Left ventricle myocardium inferior (tissue), 1 donor: Measurements from ENCODE around the gene EPN1. TPM values are rescaled to one million over a fixed set of nuclear protein-coding genes. Genes with fewer than 3 reads are reported as not detected.

ENCODE experiments used
- DNase-seq: peaks from one replicate; pipeline ENCODE4 v3.0.0-alpha.2; 2020
- H3K27ac ChIP-seq: fragments of 200-600 bp; replicated peaks from 2 replicates; pipeline ENCODE4 v1.8.0; 2021
- H3K27me3 ChIP-seq: fragments of 200-600 bp; 2 replicates; pipeline ENCODE4 v1.8.0; 2021; ENCODE audit warnings: low read depth
- H3K36me3 ChIP-seq: fragments of 200-600 bp; 2 replicates; pipeline ENCODE4 v1.8.0; 2021
- H3K4me1 ChIP-seq: fragments of 200-600 bp; 2 replicates; pipeline ENCODE4 v1.8.0; 2021
- H3K4me3 ChIP-seq: fragments of 200-600 bp; 2 replicates; pipeline ENCODE4 v1.8.0; 2021; ENCODE audit warnings: mild to moderate bottlenecking, moderate library complexity
- H3K9me3 ChIP-seq: fragments of 200-600 bp; replicated peaks from 2 replicates; pipeline ENCODE4 v1.8.0; 2021
- CTCF ChIP-seq: fragments of 200-600 bp; IDR thresholded peaks from 2 replicates; pipeline ENCODE4 v1.8.0; 2021; ENCODE audit warnings: antibody characterized with exemption, mild to moderate bottlenecking, borderline replicate concordance
- intact Hi-C: fragments of 100-400 bp; cut with micrococcal nuclease; formaldehyde crosslinking; loops from one replicate; pipeline ENCODE4 v1.11.0; 2022
- total RNA-seq: library from RNA; stranded (reverse); fragmentation: NEBNext Ultra II Directional; extraction: Animal tissue kit (Norgen Biotek cat#: 25700); gene quantifications from one replicate; pipeline ENCODE4 v1.2.1, GENCODE V29; 2021
- donor health status: DM: no; HTN: yes; CAD: no; lungs with severe emphysema.

The EPN1 gene
- total RNA-seq, 1 donor from 2014 or later, result 205 TPM

GRCh38 chr19:55647732-55648584, 27.1 kb upstream of the EPN1 start, which contains the start of gene CCDC106:
Gene CCDC106 (plus strand): TSS chr19:55648212. CDS start chr19:55649047, 835 bp downstream.
- Histone ChIP-seq H3K27ac (peak within 1 kb of the TSS; percentile 94), H3K27me3 (no peaks in the 10 kb centered on the region), H3K36me3 (peaks cover 17% of the 10 kb centered on the region), H3K9me3 (no peaks in the 10 kb centered on the region), H3K4me1 (peaks cover 58% of the 10 kb centered on the region), H3K4me3 (peak within 1 kb of the TSS; percentile 97)
- intact Hi-C loops, result no loop called here
- peak; percentile 74 for DNase-seq
- TF ChIP-seq CTCF, result no peak

GRCh38 chr19:55648585-55649267, 26.3 kb upstream of the EPN1 start:
- no peak for TF ChIP-seq CTCF
- no peak for DNase-seq
- peaks cover 56% of the 10 kb centered on the region for H3K4me1 ChIP-seq
- H3K27me3 ChIP-seq, result no peaks in the 10 kb centered on the region
- peaks cover 17% of the 10 kb centered on the region for H3K36me3 ChIP-seq
- no peaks in the 10 kb centered on the region for H3K9me3 ChIP-seq
- intact Hi-C loops, result no loop called here
- H3K4me3 ChIP-seq, result peak overlapping the region; percentile 97
- H3K27ac ChIP-seq, result peak overlapping the region; percentile 94

GRCh38 chr19:55649268-55650125, 25.5 kb upstream of the EPN1 start:
- peaks cover 17% of the 10 kb centered on the region for H3K36me3 ChIP-seq
- peaks cover 48% of the 10 kb centered on the region for H3K4me1 ChIP-seq
- peak overlapping the region; percentile 94 for H3K27ac ChIP-seq
- H3K4me3 ChIP-seq, result peak overlapping the region; percentile 97
- H3K27me3 ChIP-seq, result no peaks in the 10 kb centered on the region
- no peak for TF ChIP-seq CTCF
- no peak for DNase-seq
- intact Hi-C loops, result no loop called here
- H3K9me3 ChIP-seq, result no peaks in the 10 kb centered on the region

- Histone ChIP-seq H3K4me3 (no peak overlapping the region), H3K4me1 (peaks cover 45% of the 10 kb centered on the region)
- no peak for DNase-seq
These were observed 24.9 kb upstream of the EPN1 start for GRCh38 chr19:55650126-55650557.

More at GRCh38 chr19:55650126-55650557, 24.9 kb upstream of the EPN1 start:
- TF ChIP-seq CTCF, result no peak
- Histone ChIP-seq H3K9me3 (no peaks in the 10 kb centered on the region), H3K36me3 (peaks cover 11% of the 10 kb centered on the region), H3K27me3 (no peaks in the 10 kb centered on the region), H3K27ac (no peak overlapping the region)
- intact Hi-C loops, result no loop called here
